Activated CD4-positive, alpha-beta T cell treated with anti-CD3 and anti-CD28 coated beads, Interleukin-2, Interleukin-6, amounts not matched to agents 100 ng/mL and 50 ng/mL, durations not matched to agents 16 hours and 8 hours (primary cell): Measurements from ENCODE around the gene JAG2.

Source experiments
- DNase-seq: peaks from one replicate; pipeline ENCODE4 v3.0.0-alpha.2; 2020

The JAG2 gene

DNA sequence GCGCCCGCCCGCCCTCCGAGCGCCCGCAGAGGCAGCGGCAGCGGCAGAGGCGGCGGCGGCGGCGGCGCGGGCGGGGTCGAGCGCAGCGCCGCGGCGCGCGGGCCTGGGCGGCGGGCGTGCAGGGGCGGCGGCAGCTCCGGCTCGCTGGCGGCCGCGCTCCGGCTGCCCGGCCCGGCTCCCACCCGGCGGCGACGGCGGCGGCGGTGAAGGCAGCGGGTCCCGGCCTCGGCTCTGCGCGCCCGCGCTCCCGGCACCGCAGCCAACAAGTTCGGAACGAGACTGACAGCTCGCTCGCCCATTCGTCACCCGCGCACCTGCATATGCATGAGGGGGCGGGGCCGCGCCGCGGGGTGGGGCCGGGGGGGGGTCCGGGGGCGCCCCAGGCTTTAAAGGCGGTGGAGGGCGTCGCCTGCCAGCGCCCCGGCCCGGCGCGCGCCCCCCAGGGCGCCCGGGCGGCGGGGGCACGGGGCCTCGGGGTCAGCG lies at the start of gene JAG2:
Gene JAG2, minus strand, starts transcription at position 281 of the 483 bp plus-strand sequence. CDS start 356 bp downstream, outside the sequence.
- DNase-seq, result peak; percentile 63

DNA sequence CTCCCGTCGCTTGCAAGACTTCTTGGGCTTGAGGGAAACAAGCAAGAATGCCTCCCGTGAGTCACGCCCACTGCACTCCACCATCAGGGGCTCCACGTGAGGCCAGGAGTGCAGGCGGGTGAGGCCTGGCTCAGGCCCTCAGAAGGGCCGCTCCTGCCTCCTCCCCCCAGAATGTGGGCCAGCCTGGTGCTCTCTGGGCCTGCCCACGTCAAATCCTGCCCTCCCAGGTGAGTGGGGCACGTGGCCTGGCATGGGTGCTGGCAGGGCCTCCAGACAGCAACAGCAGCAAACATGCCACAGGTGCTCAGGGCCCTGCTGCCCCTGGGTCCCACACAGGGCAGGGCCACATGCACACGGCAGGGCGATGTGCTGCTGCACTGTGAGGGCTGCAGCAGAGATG lies 49.2 kb upstream of the JAG2 start:
- DNase-seq, result no peak

DNA sequence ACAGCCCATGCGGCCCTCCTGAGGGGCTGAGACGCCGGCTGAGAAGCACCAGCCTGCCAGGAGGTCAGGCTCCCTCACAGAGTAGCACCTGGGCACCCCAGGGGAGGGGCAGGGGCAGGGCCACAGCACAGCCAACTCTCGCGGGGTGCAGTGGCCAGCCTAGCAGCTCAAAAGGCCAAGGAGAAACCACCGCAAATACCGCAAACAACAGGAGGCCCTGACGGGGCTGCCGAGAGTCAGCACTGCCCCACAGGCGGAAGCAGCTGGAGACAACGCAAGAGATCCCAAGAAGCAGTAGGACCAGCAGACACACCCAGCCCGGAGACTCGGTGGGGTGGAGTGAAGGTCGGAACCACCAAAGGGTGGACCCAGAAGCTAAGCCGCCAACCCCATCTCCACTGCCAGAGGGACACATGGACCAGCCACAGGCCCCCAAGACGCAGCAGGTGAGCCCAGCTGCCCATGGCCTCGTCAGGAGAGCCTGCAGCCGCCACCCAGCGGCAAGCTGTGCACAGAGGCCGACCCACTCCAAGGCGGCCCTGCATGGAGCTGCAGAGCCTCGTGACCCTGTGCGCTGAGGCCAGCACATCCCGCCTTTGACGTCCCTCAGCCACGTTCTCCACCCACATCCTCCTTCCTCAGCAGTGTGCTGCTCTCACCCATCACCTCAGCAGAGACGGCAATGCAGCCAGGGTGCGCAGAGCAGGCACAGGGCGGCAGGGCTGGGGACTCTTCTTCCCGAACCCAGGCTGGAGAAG lies 48.1 kb upstream of the JAG2 start:
- DNase-seq, result no peak

DNA sequence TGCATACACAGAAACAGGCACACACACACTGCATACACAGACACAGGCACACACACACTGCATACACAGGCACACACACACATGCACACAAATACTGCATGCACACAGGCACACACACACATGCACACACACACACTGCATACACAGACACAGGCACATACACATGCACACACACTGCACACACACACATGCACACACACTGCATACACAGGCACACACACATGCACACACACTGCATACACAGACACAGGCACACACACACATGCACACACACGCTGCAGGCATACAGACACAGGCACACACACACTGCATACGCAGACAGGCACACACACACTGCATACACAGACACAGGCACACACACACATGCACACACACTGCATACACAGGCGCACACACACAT lies 47.0 kb upstream of the JAG2 start:
- DNase-seq, result no peak

DNA sequence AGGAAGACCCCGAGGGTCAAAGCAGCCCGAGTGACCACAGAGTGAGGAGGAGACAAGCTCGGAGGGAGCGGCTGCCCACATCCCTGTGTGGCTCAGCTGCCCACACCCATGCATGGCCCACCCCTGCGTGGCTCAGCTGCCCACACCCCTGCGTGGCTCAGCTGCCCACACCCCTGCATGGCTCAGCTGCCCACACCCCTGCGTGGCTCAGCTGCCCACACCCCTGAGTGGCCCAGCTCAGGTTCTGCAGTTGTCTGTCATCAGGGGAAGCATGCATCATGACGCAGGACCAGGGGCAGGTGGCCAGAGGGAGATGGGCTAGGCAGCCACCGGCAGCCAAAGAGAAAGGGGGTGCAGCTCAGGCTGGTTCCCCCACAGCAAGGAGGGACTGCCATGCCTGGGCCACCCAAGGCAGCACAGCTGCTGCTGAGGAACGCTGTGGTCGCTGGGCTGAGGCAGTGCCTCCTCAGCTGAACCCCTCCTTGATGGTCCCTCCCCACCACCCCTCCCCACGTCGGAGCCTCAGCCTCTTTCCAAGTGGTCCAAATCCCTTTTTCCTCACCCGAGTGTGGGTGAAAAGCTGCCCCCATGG lies 45.8 kb upstream of the JAG2 start:
- no peak for DNase-seq

DNA sequence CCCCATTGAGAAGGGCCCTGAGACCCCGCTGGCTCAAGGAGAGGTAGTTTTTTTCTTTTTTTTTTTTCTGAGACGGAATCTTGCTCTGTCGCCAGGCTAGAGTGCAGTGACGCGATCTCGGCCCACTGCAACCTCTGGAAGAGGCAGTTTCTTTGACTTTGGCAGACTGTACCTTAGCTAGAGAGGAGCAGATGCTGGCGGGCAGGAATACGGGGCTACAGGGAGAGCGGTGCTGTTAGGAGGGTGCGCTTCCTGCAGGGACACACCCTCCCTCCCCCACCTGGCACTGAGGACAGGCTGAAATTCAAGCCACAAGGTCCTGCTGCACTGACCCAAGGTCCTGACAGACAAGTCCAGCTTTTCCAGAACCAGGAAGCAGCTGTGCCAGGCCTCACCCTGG lies 44.8 kb upstream of the JAG2 start:
- DNase-seq, result no peak

DNA sequence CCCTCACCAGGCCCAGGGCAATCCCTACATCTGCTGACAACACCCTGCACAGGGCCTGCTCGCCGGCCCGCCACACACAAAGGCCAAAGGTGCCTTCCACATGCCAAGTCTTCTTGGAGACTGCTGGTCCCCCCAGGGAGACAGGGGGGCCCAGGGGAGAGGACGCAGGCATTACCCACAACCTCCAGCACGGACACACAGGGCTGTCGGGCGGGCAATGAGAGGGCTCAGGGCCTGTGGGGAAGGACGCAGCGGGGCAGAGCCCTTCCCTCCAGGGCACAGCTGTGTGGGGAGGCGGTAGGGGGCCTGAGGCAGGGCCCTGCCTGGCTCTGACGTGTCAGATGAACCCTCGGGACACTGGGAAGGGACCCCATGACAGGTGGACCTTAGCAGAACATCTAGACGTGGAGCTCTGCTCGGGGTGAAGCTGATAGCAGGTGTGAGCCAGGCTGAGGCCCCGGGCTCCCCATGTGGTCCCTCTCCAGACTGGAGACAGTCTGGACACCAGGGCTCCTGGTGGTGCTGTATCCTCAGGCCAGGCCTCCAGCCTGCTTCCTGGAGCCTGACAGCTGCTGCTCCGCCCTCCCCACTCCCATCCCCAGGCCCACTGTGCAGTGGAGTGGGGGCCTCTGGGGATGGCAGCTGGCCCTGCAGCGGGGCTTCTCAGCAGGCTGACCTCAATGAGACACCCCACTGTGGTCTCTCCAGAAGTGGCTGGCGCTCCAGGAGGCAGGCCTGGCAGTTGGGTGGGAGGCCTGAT lies 44.1 kb upstream of the JAG2 start:
- no peak for DNase-seq

DNA sequence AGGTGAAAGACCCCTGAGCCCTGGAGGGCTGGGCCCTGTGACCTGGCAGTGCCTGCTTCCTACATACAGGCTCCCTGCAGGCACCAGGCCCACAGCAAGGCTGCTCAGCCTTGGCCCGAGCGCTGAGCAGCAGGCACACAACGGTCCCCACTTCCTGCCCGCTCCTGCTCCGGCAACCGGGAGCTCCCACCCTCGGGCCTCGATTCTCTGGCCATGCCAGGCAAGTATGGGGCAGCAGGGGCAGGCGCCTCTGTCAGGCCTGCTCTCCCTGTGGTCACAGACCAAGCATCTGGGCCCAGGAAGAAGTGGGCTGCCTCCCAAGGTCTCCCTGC lies 43.1 kb upstream of the JAG2 start:
- no peak for DNase-seq

DNA sequence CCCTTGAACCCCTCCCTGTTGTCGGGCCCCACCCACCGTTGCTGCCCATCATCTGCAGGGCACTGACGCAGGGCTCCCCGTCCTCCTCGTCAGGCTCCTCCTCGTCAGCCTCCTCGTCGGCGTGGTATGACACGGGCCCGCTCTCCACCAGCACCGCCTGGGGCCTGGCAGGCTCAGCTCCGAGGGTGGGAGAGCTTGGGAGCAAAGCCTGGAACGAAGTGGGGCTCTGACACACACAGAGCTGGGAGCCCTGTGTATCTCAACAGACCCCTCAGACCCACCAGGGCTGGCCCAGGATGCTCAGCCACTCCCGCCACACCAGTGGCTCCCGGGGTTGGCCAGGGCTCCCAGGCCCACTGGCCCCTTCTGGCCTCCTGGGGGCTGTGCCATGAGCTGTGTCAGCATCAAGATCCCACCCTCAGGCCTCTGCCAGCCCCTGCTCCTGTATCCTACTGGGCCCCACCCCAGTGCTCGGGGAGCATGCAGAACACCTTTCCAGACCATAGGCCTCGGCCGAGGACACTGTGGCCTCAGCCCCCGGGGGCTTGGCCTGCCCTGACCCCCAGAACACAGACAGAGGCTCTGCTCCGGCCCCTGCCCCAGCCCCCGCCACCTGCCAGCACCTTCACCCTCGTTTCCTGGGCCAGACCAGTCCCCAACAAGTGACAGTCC lies 42.6 kb upstream of the JAG2 start:
- no peak for DNase-seq

DNA sequence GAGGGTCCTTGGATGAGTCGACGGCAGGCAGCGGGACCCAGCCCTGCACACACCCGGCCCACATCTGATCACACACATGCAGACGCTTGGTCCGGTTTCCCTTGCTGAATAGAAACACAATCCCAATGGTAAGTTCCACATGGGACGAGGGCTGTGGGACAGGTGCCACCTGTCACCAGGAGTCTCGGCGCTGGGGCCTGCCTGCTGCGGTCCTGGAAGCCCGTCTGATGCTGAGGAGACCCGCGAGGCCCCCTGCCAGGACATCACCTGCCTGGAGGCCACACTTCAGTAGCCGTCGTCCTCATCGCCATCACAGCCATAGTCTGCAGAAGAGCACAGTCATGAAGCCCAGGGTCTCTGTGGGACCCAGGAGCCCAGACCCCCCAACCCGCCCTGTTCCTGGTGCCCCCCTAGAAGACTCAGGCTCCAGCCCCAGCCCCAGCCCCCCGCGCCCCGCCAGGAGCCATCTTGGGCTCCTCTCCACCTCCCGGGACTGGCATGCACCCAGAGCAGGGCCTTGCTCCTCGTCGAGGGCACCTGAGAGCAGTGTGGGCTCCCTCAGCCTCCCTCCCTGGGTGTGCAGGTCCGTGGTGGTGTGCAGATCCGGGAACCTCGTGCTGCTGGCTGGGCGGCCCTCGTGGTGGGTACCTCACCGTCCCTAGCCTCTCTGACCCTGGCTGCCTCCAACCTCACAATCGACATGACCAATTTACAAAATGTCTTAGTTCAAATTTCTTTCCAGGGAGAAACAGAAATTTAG lies 41.9 kb upstream of the JAG2 start:
- DNase-seq, result no peak

DNA sequence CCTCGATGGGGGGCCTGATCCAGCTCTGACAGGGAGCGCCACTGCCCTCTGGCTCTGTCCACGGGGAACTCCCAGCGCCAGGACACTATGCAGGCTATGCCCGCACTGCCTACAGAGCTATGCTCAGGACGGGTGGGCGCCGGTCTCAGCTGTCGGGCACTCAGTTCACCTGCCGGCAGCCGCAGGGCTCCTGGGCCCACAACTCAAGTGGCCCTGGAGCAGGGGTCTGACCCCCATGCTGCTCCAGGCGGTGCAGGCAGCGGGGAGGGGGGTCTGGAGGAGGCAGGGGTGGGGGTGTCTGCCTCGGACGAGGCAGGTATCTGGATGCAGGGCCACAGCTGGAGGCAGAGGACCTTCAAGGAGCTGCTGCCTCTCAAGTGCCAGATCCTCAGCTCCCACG lies 41.1 kb upstream of the JAG2 start:
- no peak for DNase-seq

DNA sequence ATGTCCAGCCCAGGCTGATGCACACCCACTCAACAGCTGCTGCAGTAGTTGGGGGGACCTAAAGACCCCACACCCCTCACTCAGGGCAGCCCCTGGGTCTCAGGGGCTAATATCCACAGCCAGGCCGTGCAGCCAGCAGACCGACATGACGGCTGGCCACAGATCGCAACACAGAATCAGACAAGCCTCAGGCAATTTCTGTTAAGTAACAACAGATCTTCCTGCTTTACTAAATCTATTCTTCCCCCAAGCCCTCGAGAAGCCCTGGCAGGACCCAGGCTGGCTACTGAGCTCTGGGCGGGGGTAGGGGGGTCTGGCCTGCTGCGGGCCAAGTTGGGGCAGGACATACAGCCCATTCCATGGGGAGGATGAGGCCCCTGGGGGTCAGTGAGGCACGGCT lies 40.5 kb upstream of the JAG2 start:
- DNase-seq, result no peak

DNA sequence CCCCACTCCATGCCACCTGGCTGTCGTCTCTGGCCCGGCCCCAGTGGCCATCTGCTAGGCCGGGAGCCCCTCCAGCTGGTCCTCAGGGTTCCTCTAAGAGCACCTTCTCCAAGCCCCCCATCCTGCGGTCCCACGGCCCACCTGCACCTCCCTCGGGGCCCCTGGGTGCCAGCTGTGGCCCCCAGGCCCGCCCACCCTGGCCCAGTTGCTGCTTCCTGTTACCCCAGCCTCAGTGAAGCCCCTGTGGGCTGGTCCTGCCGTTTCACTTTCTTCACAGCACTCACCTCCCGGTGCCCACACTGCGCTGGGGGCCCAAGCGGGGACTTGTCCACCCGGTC lies 40.1 kb upstream of the JAG2 start:
- no peak for DNase-seq

DNA sequence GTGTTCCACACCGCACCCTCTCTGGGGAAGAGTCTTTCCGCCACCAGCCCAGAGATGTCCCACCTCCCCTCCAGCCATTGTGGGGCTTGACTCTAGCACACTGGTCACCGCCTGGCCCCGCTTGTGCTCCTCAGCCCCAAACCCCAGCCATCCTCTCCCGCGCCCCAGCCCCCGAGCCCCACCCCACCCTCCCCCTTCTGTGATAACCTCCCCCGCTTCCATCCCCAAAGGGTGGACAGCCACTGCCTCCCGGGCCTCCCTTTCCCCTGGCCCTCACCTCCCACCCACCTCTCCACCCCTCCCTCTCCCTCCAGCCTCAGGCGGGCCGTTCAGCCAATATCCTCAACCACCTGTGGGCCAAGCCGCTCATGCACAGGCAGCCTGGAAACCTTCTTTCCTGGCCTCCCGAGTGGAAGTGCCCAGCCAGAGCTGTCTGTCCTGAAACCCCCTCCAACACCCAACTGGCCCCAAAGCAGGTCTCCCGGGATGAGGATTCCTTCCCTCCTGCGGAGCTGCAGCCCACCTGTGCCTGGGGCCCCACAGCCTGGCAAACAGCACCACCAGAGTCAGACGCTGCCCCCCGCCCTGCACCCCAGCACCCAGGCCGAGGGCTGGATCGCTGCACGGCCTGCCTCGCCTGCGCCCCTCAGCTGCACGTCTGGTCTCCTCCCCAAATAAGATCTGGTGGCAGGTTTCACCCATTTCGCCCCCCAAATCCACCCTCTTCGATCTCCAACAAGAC lies 39.6 kb upstream of the JAG2 start:
- no peak for DNase-seq

DNA sequence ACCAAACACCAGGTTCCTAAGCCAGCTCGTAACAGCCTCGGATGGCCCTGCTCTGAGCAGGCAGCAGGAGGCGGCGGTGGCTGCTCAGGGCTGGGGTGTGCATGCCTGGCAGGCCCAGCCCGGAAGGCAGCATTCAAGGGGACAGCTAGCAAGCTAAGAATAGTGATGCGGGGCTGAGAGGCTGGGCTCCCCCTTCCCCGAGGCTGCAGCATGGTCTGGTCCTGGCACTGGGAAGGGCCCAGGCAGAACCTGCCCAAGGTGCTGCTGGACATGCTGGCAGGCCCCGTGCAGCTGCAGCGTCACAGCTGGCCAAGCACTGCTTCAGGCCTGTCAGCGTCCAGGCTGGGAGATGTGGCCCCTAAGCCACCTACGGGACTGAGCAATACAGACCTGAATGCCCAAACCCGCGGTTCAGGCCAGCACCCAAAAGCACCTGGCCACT lies 38.9 kb upstream of the JAG2 start:
- no peak for DNase-seq

DNA sequence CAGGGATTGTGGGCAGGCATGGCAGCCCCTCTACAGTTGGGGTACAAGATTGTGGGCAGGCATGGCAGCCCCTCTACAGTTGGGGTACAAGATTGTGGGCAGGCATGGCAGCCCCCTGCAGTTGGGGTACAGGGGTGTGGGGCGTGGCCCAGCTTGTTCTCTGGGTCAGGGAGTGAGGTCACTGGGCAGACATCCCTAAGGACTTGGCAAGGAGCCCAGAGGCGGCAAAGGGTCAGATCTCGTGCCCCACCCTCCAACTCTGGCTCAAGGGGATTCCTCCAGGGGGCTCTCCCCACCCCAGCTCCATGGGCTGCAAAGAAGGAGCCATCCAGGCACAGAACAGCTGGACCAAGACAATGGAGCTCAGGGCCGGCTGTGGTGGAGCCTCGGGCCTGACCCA lies 38.3 kb upstream of the JAG2 start:
- no peak for DNase-seq

DNA sequence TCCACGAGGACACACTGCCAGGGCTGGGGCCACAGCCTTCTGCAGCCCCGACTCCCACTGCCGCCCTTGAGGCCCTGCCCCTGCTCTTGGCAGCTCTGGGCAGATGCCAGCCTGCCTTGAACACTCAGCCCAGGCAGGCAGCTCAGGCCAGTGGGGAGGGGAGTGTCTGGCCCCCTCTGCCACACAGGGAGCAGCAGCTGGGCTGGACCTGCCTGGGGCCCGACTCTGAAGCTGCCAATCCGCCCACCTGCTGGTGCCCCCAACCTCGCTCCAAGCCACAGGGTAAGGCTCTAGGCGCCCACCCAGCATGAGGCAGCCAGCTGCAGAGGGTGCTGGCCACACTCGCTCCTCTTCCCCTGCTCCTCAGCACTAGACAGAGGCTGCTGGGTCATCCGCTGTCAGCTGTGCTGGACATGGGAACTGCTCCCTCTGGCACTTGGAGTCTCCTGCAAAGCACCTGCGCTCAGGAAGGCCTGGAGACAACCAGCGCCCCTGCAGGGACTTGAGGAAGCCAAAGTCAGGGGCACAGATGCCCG lies 37.2 kb upstream of the JAG2 start:
- no peak for DNase-seq

DNA sequence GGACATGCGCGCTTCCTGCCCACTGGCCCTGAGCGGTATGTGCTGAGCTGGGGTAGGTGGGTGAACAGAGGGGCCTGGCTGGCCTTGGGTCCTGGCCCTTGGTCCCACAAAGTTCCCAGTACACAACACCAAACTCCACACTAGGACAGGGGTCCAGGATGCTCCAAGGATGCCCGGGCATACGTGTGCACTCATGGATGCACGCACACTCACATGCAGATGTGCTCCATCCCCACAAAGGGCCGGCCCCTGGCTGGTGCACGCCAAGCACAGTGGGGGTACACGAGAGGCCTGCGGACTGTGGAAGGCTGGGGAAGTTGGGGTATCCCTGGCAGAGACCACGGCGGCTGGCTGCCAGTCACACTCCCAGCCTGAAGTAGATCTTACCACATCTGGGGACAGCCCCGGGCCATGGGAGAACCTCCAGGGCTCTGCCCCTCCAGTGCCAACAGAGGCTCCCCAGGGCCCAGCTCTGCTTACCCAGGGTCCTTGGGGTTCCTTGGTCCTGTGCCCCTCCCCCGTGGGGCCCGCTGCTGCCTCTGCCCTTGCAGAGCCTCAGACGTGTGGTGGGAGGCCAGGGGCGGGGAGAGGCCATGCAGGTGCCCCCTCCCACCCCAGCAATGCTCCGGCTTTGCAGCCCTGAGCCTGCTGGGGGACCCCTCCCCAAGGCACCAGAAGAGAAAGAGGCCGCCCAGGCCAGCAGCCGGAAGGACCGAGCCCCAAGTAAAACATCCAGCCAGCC lies 36.5 kb upstream of the JAG2 start:
- no peak for DNase-seq

DNA sequence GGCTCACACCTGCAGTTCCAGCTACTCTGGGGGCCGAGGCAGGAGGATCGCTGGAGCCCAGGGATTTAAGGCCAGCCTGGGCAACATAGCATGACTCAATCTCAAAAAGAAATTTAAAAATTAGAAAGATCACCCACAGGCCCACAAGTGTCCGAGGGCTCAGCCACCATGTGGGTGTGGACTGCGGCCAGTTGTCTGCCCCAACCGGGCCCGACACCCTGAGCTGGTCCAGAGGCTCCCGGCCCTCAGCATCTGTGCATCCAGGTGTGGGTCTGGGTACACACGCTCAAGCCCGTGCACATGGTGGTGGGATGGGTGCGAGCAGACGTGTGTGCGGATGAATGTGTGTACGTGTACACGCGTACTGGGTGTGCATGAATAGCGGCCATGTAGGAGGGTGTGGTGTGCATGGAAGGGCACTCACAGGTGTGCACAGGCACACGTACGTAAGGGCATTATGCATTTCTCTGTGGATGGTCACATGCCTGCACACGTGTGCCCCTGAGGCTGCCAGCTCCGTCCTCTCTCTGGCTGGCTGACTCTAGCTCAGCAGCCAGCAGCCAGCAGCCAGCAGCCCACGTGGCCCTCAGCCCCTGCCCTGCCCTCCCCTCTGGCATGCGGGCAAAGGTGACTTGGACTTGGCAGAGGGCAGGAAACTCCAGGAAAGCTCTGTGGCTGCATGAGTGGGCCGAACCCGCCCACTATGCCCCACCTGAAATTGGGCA lies 35.8 kb upstream of the JAG2 start:
- no peak for DNase-seq

DNA sequence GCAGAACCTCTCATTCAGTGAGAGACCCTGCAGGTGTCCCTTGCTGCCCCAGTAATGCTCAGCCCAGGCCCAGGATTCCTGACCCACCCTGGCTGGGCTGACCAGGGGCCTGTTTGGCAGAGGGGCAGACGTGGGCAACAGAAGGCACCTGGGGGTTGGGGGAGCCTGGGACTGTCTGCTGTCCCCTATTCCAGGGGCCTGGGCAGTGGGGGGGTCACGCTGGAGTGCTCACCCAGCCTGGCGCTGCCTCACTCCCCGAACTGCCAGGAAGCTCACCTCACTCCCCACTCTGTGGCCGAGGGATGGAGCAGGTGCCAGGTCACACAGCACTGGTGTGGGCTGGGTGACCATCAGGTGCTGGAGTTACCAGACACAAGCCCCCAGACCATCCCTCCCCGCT lies 35.1 kb upstream of the JAG2 start:
- DNase-seq, result no peak
